MM.1S (cell line): Measurements from ENCODE around the gene FGF3.

ENCODE experiments used
- DNase-seq: peaks from one replicate; pipeline ENCODE4 v3.0.0-alpha.2; 2015
- H2AFZ ChIP-seq: fragments of 300-600 bp; sonication (generic); 2 replicates; pipeline ENCODE4 v1.6.0; 2016; ENCODE audit warnings: antibody characterized with exemption, low read length
- H3F3A ChIP-seq: fragments of 300-600 bp; sonication (generic); 2 replicates; pipeline ENCODE4 v1.6.1; 2016; ENCODE audit warnings: mild to moderate bottlenecking, antibody characterized with exemption, low read length, moderate library complexity, mixed read lengths; ENCODE audit not compliant: insufficient read depth
- H3K27ac ChIP-seq: fragments of 300-600 bp; sonication (generic); 2 replicates; pipeline ENCODE4 v1.5.1; 2016; ENCODE audit warnings: mild to moderate bottlenecking, low read length
- H3K27me3 ChIP-seq: fragments of 300-600 bp; sonication (generic); replicated peaks from 2 replicates; pipeline ENCODE4 v1.6.0; 2016; ENCODE audit warnings: low read length; ENCODE audit not compliant: insufficient read depth
- H3K36me3 ChIP-seq: fragments of 300-600 bp; sonication (generic); replicated peaks from 2 replicates; pipeline ENCODE4 v1.6.1; 2016; ENCODE audit warnings: mild to moderate bottlenecking, low read length, mixed read lengths; ENCODE audit not compliant: insufficient read depth
- H3K4me1 ChIP-seq: fragments of 300-600 bp; sonication (generic); 2 replicates; pipeline ENCODE4 v1.6.1; 2016; ENCODE audit warnings: low read length, mixed read lengths
- H3K4me2 ChIP-seq: fragments of 300-600 bp; sonication (generic); 2 replicates; pipeline ENCODE4 v1.6.0; 2016; ENCODE audit warnings: low read depth, low read length
- H3K4me3 ChIP-seq: fragments of 300-600 bp; sonication (generic); 2 replicates; pipeline ENCODE4 v1.5.1; 2016; ENCODE audit warnings: low read length, mixed read lengths
- H3K79me2 ChIP-seq: fragments of 300-600 bp; sonication (generic); 2 replicates; pipeline ENCODE4 v1.6.1; 2016; ENCODE audit warnings: mixed run types, low read length, mixed read lengths
- H3K9ac ChIP-seq: fragments of 300-600 bp; sonication (generic); 2 replicates; pipeline ENCODE4 v1.6.1; 2016; ENCODE audit warnings: low read length, mixed read lengths
- H3K9me2 ChIP-seq: fragments of 300-600 bp; sonication (generic); replicated peaks from 2 replicates; pipeline ENCODE4 v1.6.1; 2016; ENCODE audit warnings: mild to moderate bottlenecking, low read length, mixed read lengths; ENCODE audit not compliant: insufficient read depth
- H3K9me3 ChIP-seq: fragments of 300-600 bp; sonication (generic); replicated peaks from 2 replicates; pipeline ENCODE4 v1.6.1; 2016; ENCODE audit warnings: mild to moderate bottlenecking, low read length, mixed read lengths; ENCODE audit not compliant: insufficient read depth
- H4K20me1 ChIP-seq: fragments of 300-600 bp; sonication (generic); 2 replicates; pipeline ENCODE4 v1.6.1; 2016; ENCODE audit warnings: mild to moderate bottlenecking, low read length, moderate library complexity, mixed read lengths; ENCODE audit not compliant: insufficient read depth
- EZH2 ChIP-seq: fragments of 300-600 bp; sonication (generic); optimal IDR thresholded peaks from 2 replicates; pipeline ENCODE3; 2017; ENCODE audit warnings: low read depth, mild to moderate bottlenecking, antibody characterized with exemption, low read length, mixed read lengths
- EZH2phosphoT487 ChIP-seq: fragments of 300-600 bp; sonication (generic); IDR thresholded peaks from 2 replicates; pipeline ENCODE4 v1.6.1; 2018; ENCODE audit warnings: antibody characterized with exemption, low read length
- TF ChIP-seq, protein P1 (sequence below): fragments of 300-600 bp; sonication (generic); IDR thresholded peaks from 2 replicates; pipeline ENCODE4 v1.5.1; 2016; ENCODE audit warnings: antibody characterized with exemption, low read length, mixed read lengths

The FGF3 gene

DNA sequence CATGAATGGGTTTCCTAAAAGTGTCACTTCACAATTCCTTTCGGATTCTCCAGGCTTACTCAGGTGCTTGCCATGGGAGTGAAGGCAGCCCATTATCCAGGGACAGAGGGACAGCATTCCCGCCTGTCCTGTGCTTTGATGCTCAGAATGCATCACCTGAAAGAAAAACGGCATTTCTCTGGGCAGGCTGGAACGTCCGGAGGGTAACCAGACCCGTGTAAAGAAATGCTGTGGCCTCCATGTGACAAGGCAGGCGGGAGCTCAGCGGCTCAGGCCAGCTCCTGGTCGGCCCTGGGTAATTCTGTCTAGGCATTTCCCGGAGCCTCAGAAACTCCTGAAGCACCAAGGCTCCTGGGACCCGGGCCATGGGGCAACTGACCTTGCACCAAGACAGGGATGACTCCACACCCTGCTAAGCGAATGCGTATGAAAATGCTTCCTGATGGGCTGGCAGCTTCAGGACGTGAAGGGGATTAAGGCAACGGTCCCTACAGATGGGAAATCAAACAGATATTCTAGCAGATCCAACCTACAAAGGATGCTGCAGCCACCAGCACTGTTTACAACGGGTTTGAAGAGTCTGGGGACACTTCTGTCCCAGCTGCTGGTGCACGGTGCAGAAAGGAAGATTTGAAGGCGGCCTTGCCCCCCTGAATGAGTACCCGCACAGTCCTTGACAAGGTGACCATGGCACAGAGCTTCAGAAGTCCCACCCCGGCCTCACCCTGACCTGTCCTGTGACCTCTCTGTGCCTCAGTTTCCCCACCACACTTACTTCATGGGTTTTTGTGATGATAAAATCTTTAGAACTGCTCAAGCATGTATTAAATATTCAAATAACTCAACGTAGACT is 13.6 kb upstream of the FGF3 start:
- Histone ChIP-seq H3K4me2 (no peak overlapping the region), H3F3A (no peaks in the 10 kb centered on the region), H3K27me3 (peaks cover 93% of the 10 kb centered on the region), H2AFZ (no peak overlapping the region), H3K4me1 (no peaks in the 10 kb centered on the region), H3K4me3 (no peak overlapping the region), H3K27ac (no peak overlapping the region), H3K79me2 (no peaks in the 10 kb centered on the region), H3K9ac (no peak overlapping the region), H3K9me3 (no peaks in the 10 kb centered on the region), H3K36me3 (no peaks in the 10 kb centered on the region), H4K20me1 (no peaks in the 10 kb centered on the region), H3K9me2 (no peaks in the 10 kb centered on the region)
- TF ChIP-seq EZH2, result no peak
- TF ChIP-seq, protein P1, sequence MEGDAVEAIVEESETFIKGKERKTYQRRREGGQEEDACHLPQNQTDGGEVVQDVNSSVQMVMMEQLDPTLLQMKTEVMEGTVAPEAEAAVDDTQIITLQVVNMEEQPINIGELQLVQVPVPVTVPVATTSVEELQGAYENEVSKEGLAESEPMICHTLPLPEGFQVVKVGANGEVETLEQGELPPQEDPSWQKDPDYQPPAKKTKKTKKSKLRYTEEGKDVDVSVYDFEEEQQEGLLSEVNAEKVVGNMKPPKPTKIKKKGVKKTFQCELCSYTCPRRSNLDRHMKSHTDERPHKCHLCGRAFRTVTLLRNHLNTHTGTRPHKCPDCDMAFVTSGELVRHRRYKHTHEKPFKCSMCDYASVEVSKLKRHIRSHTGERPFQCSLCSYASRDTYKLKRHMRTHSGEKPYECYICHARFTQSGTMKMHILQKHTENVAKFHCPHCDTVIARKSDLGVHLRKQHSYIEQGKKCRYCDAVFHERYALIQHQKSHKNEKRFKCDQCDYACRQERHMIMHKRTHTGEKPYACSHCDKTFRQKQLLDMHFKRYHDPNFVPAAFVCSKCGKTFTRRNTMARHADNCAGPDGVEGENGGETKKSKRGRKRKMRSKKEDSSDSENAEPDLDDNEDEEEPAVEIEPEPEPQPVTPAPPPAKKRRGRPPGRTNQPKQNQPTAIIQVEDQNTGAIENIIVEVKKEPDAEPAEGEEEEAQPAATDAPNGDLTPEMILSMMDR, result no peak
- no peak for TF ChIP-seq EZH2phosphoT487
- DNase-seq, result no peak

DNA sequence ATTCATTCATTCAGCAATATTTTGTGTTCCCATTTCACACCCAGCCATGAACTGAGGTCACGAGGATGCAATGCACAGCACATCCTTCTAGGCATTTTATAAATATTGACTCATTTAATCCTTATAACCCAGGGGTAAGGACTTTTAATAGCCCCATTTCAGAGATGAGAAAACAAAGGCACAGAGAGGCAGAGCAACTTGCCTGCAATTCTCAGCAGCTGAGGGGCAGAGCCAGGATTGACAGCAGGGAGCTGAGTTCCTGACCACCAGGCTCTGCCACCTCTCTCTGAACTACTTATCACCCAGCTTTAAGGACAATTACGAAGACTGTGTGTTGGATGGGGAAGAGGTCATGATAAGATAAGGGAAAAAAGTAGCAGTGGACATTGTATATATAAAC is 12.8 kb upstream of the FGF3 start:
- Histone ChIP-seq H3K9me2 (no peaks in the 10 kb centered on the region), H3K79me2 (no peaks in the 10 kb centered on the region), H3K36me3 (no peaks in the 10 kb centered on the region), H3K9ac (no peak overlapping the region), H3F3A (no peaks in the 10 kb centered on the region), H3K27ac (no peak overlapping the region), H2AFZ (no peak overlapping the region), H3K27me3 (peaks cover 93% of the 10 kb centered on the region), H3K9me3 (no peaks in the 10 kb centered on the region), H3K4me1 (no peaks in the 10 kb centered on the region), H4K20me1 (no peaks in the 10 kb centered on the region), H3K4me3 (no peak overlapping the region), H3K4me2 (no peak overlapping the region)
- TF ChIP-seq EZH2phosphoT487 (no peak), EZH2 (no peak)
- TF ChIP-seq, protein P1, result no peak
- no peak for DNase-seq

- Histone ChIP-seq H3K36me3 (no peaks in the 10 kb centered on the region), H3K9me3 (no peaks in the 10 kb centered on the region), H4K20me1 (no peaks in the 10 kb centered on the region), H3K9ac (no peak overlapping the region), H2AFZ (no peak overlapping the region), H3K4me2 (no peak overlapping the region), H3K4me3 (no peak overlapping the region), H3K27me3 (peaks cover 94% of the 10 kb centered on the region), H3K9me2 (no peaks in the 10 kb centered on the region), H3K79me2 (no peaks in the 10 kb centered on the region), H3K27ac (no peak overlapping the region), H3K4me1 (no peaks in the 10 kb centered on the region), H3F3A (no peaks in the 10 kb centered on the region)
- TF ChIP-seq EZH2phosphoT487 (no peak), EZH2 (no peak)
- TF ChIP-seq, protein P1, result no peak
- DNase-seq, result no peak
These were observed 10.9 kb upstream of the FGF3 start for GRCh38 chr11:69830086-69830485.
